GM12878 (cell line): ENCODE results near the gene MAML3. TPM values are rescaled to one million over a fixed set of nuclear protein-coding genes. Genes with fewer than 3 reads are reported as not detected.

Experiments used
- ATAC-seq: fragments of 200-7000 bp; cut with Tn5 transposase; 3 replicates; pipeline ENCODE4 v1.9.1; 2020; ENCODE audit warnings: mild to moderate bottlenecking, moderate library complexity
- BruUV-seq: library from RNA; stranded (reverse); fragments of 400-500 nt; replicated peaks from 2 replicates; lab custom pipeline; 2021; lab: Mats Ljungman, UMichigan
- CTCF ChIA-PET: fragments of 300-600 bp; sonication (Branson Sonifier 250); formaldehyde crosslinking; extraction: SDS; loops from one replicate; lab custom pipeline; 2021; ENCODE audit warnings: inconsistent platforms; lab: Yijun Ruan, JAX
- POLR2A ChIA-PET: fragments of 350-600 bp; formaldehyde crosslinking; extraction: SDS; loops from one replicate; lab custom pipeline; 2021; ENCODE audit warnings: inconsistent platforms; lab: Charles Lee
- RAD21 ChIA-PET: fragments of 300-600 bp; sonication (Branson Sonifier 250); formaldehyde crosslinking; loops from one replicate; lab custom pipeline; 2023; ENCODE audit warnings: antibody characterized with exemption; ENCODE audit not compliant: unreplicated experiment; lab: Charles Lee
- SMC1A ChIA-PET: fragments of 300-600 bp; sonication (Branson Sonifier 250); formaldehyde crosslinking; loops from one replicate; lab custom pipeline; 2023; ENCODE audit not compliant: unreplicated experiment, uncharacterized antibody; lab: Charles Lee
- DNase-seq: peaks from one replicate; pipeline ENCODE4 v3.0.0-alpha.2; 2011; ENCODE audit warnings: low read depth, low spot score
- FAIRE-seq: peaks from 3 replicates; lab custom pipeline; 2011; peaks lifted over from hg19 to GRCh38; lab: Jason Lieb, UNC
- H2AFZ ChIP-seq: 2 replicates; pipeline ENCODE4 v1.6.0; 2011; ENCODE audit warnings: low read depth, low read length, control low read depth; ENCODE audit not compliant: control insufficient read depth
- H3K27ac ChIP-seq: 2 replicates; pipeline ENCODE4 v1.5.1; 2011; ENCODE audit warnings: control low read depth; ENCODE audit not compliant: control insufficient read depth, insufficient read depth
- H3K27me3 ChIP-seq, 2 experiments: replicated peaks in 1 of 2; 2 replicates each; pipeline versions ENCODE4 v1.6.0 to v1.6.1; 2011; ENCODE audit warnings: low read length in 1 of 2; ENCODE audit not compliant: control insufficient read depth in 2 of 2, insufficient read depth in 2 of 2
- H3K36me3 ChIP-seq, 2 experiments: 2 replicates each; pipeline ENCODE4 v1.5.1; 2011; ENCODE audit warnings: low read length in 1 of 2; ENCODE audit not compliant: control insufficient read depth in 2 of 2, insufficient read depth in 2 of 2
- H3K4me1 ChIP-seq: 2 replicates; pipeline ENCODE4 v1.6.1; 2011; ENCODE audit warnings: mild to moderate bottlenecking, low read length, moderate library complexity, mixed read lengths; ENCODE audit not compliant: control insufficient read depth, insufficient read depth
- H3K4me2 ChIP-seq: 2 replicates; pipeline ENCODE4 v1.6.0; 2011; ENCODE audit warnings: control low read depth; ENCODE audit not compliant: control insufficient read depth, insufficient read depth
- H3K4me3 ChIP-seq: fragments of 200-600 bp; sonication (generic); 2 replicates; pipeline ENCODE4 v1.5.1; 2016
- H3K79me2 ChIP-seq: 2 replicates; pipeline ENCODE4 v1.6.0; 2011; ENCODE audit warnings: low read length; ENCODE audit not compliant: control insufficient read depth, insufficient read depth
- H3K9ac ChIP-seq: 2 replicates; pipeline ENCODE4 v1.8.0; 2011; ENCODE audit warnings: low read length, control low read depth, mixed read lengths; ENCODE audit not compliant: control insufficient read depth, insufficient read depth
- H3K9me3 ChIP-seq: replicated peaks from 3 replicates; pipeline ENCODE4 v1.5.1; 2011; ENCODE audit warnings: mild to moderate bottlenecking, low read length; ENCODE audit not compliant: control insufficient read depth, insufficient read depth
- H4K20me1 ChIP-seq: 2 replicates; pipeline ENCODE4 v1.6.0; 2011; ENCODE audit not compliant: control insufficient read depth, insufficient read depth
- ASH2L ChIP-seq: fragments of 300-600, 200-600 bp; sonication (generic); IDR thresholded peaks from 2 replicates; pipeline ENCODE4 v1.6.1; 2017; ENCODE audit warnings: low read depth, mild to moderate bottlenecking, borderline replicate concordance
- BACH1 ChIP-seq: fragments of 450-650 bp; IDR thresholded peaks from 2 replicates; pipeline ENCODE4 v1.6.1; 2017; ENCODE audit warnings: mild to moderate bottlenecking, borderline replicate concordance
- CEBPB ChIP-seq, 2 experiments: fragments of 150-350 bp in 1 of 2; IDR thresholded peaks; 2 replicates each; pipeline ENCODE4 v1.6.1; 2012 to 2014; ENCODE audit warnings: low read depth in 2 of 2, low read length in 2 of 2, borderline replicate concordance in 1 of 2, inconsistent platforms in 1 of 2
- CHD1 ChIP-seq: IDR thresholded peaks from 2 replicates; pipeline ENCODE4 v1.6.1; 2012; ENCODE audit warnings: low read depth, low read length, improper control_type of control experiment
- CHD4 ChIP-seq: fragments of 200-600 bp; sonication (generic); IDR thresholded peaks from 2 replicates; pipeline ENCODE4 v1.6.1; 2016; ENCODE audit warnings: mild to moderate bottlenecking
- DPF2 ChIP-seq: fragments of 450-650 bp; IDR thresholded peaks from 2 replicates; pipeline ENCODE4 v1.6.1; 2017; ENCODE audit warnings: mild to moderate bottlenecking
- EGR1 ChIP-seq, 2 experiments: IDR thresholded peaks; 1 replicate in 1 of 2; 2 replicates in 1 of 2; pipeline ENCODE4 v1.6.1; 2011 to 2012; ENCODE audit warnings: low read depth in 2 of 2, low read length in 2 of 2, borderline replicate concordance in 1 of 2, mild to moderate bottlenecking in 1 of 2, moderate library complexity in 1 of 2
- ETV6 ChIP-seq, 2 experiments: fragments of 450-650 bp in 1 of 2; IDR thresholded peaks in 1 of 2; conservative IDR thresholded peaks in 1 of 2; 2 replicates each; pipeline ENCODE4 v1.6.1; 2014; ENCODE audit warnings: antibody characterized with exemption in 1 of 2, borderline replicate concordance in 1 of 2, low read depth in 1 of 2, mild to moderate bottlenecking in 1 of 2, moderate library complexity in 1 of 2
- EZH2 ChIP-seq: IDR thresholded peaks from 2 replicates; pipeline ENCODE4 v1.6.1; 2012; ENCODE audit warnings: low read depth, mild to moderate bottlenecking, control low read depth, inconsistent platforms, low read length, borderline replicate concordance; ENCODE audit not compliant: control insufficient read depth
- FOXM1 ChIP-seq: IDR thresholded peaks from 2 replicates; pipeline ENCODE4 v1.6.1; 2012; ENCODE audit warnings: low read depth, mild to moderate bottlenecking, inconsistent platforms, low read length, moderate library complexity
- HDAC6 ChIP-seq: fragments of 200-600 bp; sonication (generic); IDR thresholded peaks from one replicate; pipeline ENCODE4 v1.8.0; 2017; ENCODE audit warnings: antibody characterized with exemption; ENCODE audit not compliant: unreplicated experiment
- NRF1 ChIP-seq: conservative IDR thresholded peaks from 2 replicates; pipeline ENCODE4 v1.6.1; 2011; ENCODE audit warnings: mild to moderate bottlenecking, low read depth, low read length, improper control_type of control experiment
- PML ChIP-seq: IDR thresholded peaks from 2 replicates; pipeline ENCODE4 v1.6.1; 2012; ENCODE audit warnings: low read length, inconsistent platforms
- SMARCA5 ChIP-seq: fragments of 450-650 bp; IDR thresholded peaks from 2 replicates; pipeline ENCODE4 v1.6.1; 2017; ENCODE audit warnings: mild to moderate bottlenecking
- SPI1 ChIP-seq: IDR thresholded peaks from 2 replicates; pipeline ENCODE4 v1.6.1; 2011; ENCODE audit warnings: low read depth, mild to moderate bottlenecking, low read length, moderate library complexity, borderline replicate concordance; ENCODE audit not compliant: insufficient read depth
- TCF3 ChIP-seq: IDR thresholded peaks from 2 replicates; pipeline ENCODE4 v1.6.1; 2012; ENCODE audit warnings: low read depth, mild to moderate bottlenecking, low read length, borderline replicate concordance; ENCODE audit not compliant: insufficient read depth
- ZBTB11 ChIP-seq: fragments of 450-650 bp; formaldehyde crosslinking; IDR thresholded peaks from 2 replicates; pipeline ENCODE4 v1.5.0; 2022; ENCODE audit warnings: mild to moderate bottlenecking, missing genetic modification characterization
- WGBS: methylation state at CpG from one replicate; pipeline ENCODE4 v1.1.6; 2016; ENCODE audit warnings: low lambda C conversion rate; ENCODE audit not compliant: insufficient replicate concordance, insufficient coverage; ENCODE audit errors: missing lambda C conversion rate; 5-methylcytosine and 5-hydroxymethylcytosine counted together
- in situ Hi-C: fragments of 300-500 bp; cut with MboI; formaldehyde crosslinking; loops from 9 replicates; pipeline ENCODE4 v1.14.3; 2018; ENCODE audit warnings: mixed read lengths
- intact Hi-C: fragments of 100-400 bp; cut with micrococcal nuclease; formaldehyde crosslinking; loops from one replicate; pipeline ENCODE4 v1.14.2; 2022; ENCODE audit not compliant: unreplicated experiment
- polyA plus RNA-seq, 11 experiments: library from polyadenylated mRNA; depleted of rRNA in 4 of 11; unstranded in 6 of 11; stranded (reverse) in 5 of 11; fragments of >200 nt; fragmentation: Nextera tagmentation in 4 of 11; fragmentation: Illumina TruSeq in 1 of 11; extraction: Ambion mirVana in 4 of 11; extraction: Trizol in 1 of 11; gene quantifications; 1 replicate in 1 of 11; 2 replicates in 10 of 11; pipeline versions ENCODE4 v1.2.1 to v1.2.3, GENCODE V29; 2011 to 2016; ENCODE audit warnings: inconsistent platforms in 2 of 11, missing spikeins in 2 of 11, low read depth in 1 of 11
- total RNA-seq, 4 experiments: library from RNA; depleted of rRNA in 3 of 4; stranded (reverse); fragments of >200 nt in 3 of 4; fragmentation: Illumina TruSeq in 1 of 4; extraction: Trizol in 1 of 4; gene quantifications; 2 replicates each; pipeline versions ENCODE4 v1.2.1 to v1.2.3, GENCODE V29; 2013 to 2021
- TF ChIP-seq, protein P1 (sequence below): fragments of 450-650 bp; IDR thresholded peaks from 2 replicates; pipeline ENCODE4 v1.6.1; 2017; ENCODE audit warnings: mild to moderate bottlenecking

The MAML3 gene
- total and polyA plus RNA-seq, 10 of the 15 experiments (the other 5 are each of a cell fraction or from before 2014, with no cell fraction given): under 0.01 to 0.53 (median 0.06) TPM; not detected in 2

GRCh38 chr4:139884438-139884837 lies 269.5 kb downstream of the MAML3 start:
- no peak for ATAC-seq
- ChIA-PET SMC1A (no interaction called here), POLR2A (no interaction called here), RAD21 (no interaction called here), CTCF (no interaction called here)
- no peaks in the 10 kb centered on the region for H3K4me1 ChIP-seq
- DNase-seq: no peak
- H3K79me2 ChIP-seq: no peaks in the 10 kb centered on the region
- H3K4me2 ChIP-seq: no peak overlapping the region
- BruUV-seq: no TSS peak
- H2AFZ ChIP-seq: no peak overlapping the region
- WGBS: 16% methylated on average over 3 of the region's 3 CpGs
- no peaks in the 10 kb centered on the region for H3K36me3 ChIP-seq
- no peak overlapping the region for H3K27ac ChIP-seq
- H3K9ac ChIP-seq: no peak overlapping the region
- intact Hi-C loops (no loop called here), in situ Hi-C loops (no loop called here)
- no peaks in the 10 kb centered on the region; a peak in 1 of 4 replicates for H3K27me3 ChIP-seq
- no peaks in the 10 kb centered on the region for H3K9me3 ChIP-seq
- no peak for FAIRE-seq
- no peak overlapping the region for H3K4me3 ChIP-seq
- H4K20me1 ChIP-seq: no peaks in the 10 kb centered on the region
- no peak for TF ChIP-seq BACH1
- no peak for TF ChIP-seq ETV6 (conservative IDR thresholded peaks at IDR 0.05 in 1 of 2, IDR thresholded peaks at IDR 0.05 in 1 of 2; ENCODE audit: borderline replicate concordance in 1 of 2, low read depth in 1 of 2)
- no peak for TF ChIP-seq ASH2L
- no peak for TF ChIP-seq HDAC6
- TF ChIP-seq DPF2: no peak
- no peak for TF ChIP-seq SMARCA5
- TF ChIP-seq EZH2: no peak
- TF ChIP-seq NRF1: no peak
- TF ChIP-seq TCF3: no peak
- TF ChIP-seq, protein P1, sequence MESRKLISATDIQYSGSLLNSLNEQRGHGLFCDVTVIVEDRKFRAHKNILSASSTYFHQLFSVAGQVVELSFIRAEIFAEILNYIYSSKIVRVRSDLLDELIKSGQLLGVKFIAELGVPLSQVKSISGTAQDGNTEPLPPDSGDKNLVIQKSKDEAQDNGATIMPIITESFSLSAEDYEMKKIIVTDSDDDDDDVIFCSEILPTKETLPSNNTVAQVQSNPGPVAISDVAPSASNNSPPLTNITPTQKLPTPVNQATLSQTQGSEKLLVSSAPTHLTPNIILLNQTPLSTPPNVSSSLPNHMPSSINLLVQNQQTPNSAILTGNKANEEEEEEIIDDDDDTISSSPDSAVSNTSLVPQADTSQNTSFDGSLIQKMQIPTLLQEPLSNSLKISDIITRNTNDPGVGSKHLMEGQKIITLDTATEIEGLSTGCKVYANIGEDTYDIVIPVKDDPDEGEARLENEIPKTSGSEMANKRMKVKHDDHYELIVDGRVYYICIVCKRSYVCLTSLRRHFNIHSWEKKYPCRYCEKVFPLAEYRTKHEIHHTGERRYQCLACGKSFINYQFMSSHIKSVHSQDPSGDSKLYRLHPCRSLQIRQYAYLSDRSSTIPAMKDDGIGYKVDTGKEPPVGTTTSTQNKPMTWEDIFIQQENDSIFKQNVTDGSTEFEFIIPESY: no peak
- no peak for TF ChIP-seq SPI1
- TF ChIP-seq FOXM1: no peak
- no peak for TF ChIP-seq CHD1
- no peak for TF ChIP-seq ZBTB11 (CRISPR knock-in tag)
- TF ChIP-seq EGR1 (IDR thresholded peaks at IDR 0.05; ENCODE audit: borderline replicate concordance in 1 of 2, low read depth in 2 of 2, low read length in 2 of 2): no peak
- TF ChIP-seq PML: no peak
- TF ChIP-seq CHD4: no peak
- no peak for TF ChIP-seq CEBPB (IDR thresholded peaks at IDR 0.05; ENCODE audit: borderline replicate concordance in 1 of 2, low read depth in 2 of 2, low read length in 2 of 2)
